Testis (tissue), 3 donors: Measurements from ENCODE around the gene C15orf62. TPM values are rescaled to one million over a fixed set of nuclear protein-coding genes. Genes with fewer than 3 reads are reported as not detected.

Source experiments
- DNase-seq: peaks from one replicate; pipeline ENCODE4 v3.0.0-alpha.2; 2019
- H3K27ac ChIP-seq, 2 donors: fragments of 200-600 bp; sonication (generic); one replicate each; pipeline ENCODE4 v1.5.1; 2019
- H3K27me3 ChIP-seq: fragments of 200-600 bp; sonication (generic); one replicate; pipeline ENCODE4 v1.5.1; 2019
- H3K36me3 ChIP-seq: fragments of 200-600 bp; sonication (generic); one replicate; pipeline ENCODE4 v1.5.1; 2017; ENCODE audit warnings: low read depth; ENCODE audit errors: missing control alignments
- H3K4me1 ChIP-seq: fragments of 200-600 bp; sonication (generic); one replicate; pipeline ENCODE4 v1.5.1; 2019
- H3K4me3 ChIP-seq, 2 donors: fragments of 200-600 bp; sonication (generic); one replicate each; pipeline ENCODE4 v1.5.1; 2017 to 2019
- H3K9me3 ChIP-seq: fragments of 200-600 bp; sonication (generic); one replicate; pipeline ENCODE4 v1.5.1; 2017
- CTCF ChIP-seq, 3 experiments: fragments of 450-650 bp in 2 of 3; fragments of 200-600 bp in 1 of 3; sonication (generic) in 1 of 3; IDR thresholded peaks; one replicate each; pipeline ENCODE4 v1.5.1; 2016 to 2019; ENCODE audit warnings: antibody characterized with exemption in 3 of 3, mild to moderate bottlenecking in 2 of 3, moderate library complexity in 1 of 3
- POLR2A ChIP-seq: fragments of 450-650 bp; IDR thresholded peaks from one replicate; pipeline ENCODE4 v1.6.1; 2017; ENCODE audit warnings: antibody characterized with exemption, mild to moderate bottlenecking, moderate library complexity
- WGBS, 2 donors: methylation state at CpG; one replicate each; pipeline ENCODE4 v1.1.5; 2018; 5-methylcytosine and 5-hydroxymethylcytosine counted together
- intact Hi-C: fragments of 100-400 bp; cut with DNase I; formaldehyde crosslinking; loops from one replicate; pipeline ENCODE4 v1.15.1; 2023; ENCODE audit warnings: low total_unique reads
- polyA plus RNA-seq: library from polyadenylated mRNA; stranded (reverse); fragments of 350-450 nt; fragmentation: Illumina TruSeq; extraction: RNeasy Lipid Tissue Mini Kit (QIAGEN cat#74804); gene quantifications from one replicate; pipeline ENCODE4 v1.2.3, GENCODE V29; 2014; ENCODE audit warnings: low read depth, low replicate concordance; ENCODE audit not compliant: insufficient read depth
- total RNA-seq, 2 donors: library from RNA; depleted of rRNA; stranded (reverse); fragments of >200 nt; gene quantifications; one replicate each; pipeline ENCODE4 v1.2.3, GENCODE V29; 2016

C15orf62 gene
- total and polyA plus RNA-seq, 3 donors from 2014 or later = 0.24 TPM; not detected in 2

GRCh38 chr15:40770147-40770721 lies 454 bp downstream of the C15orf62 start:
- Histone ChIP-seq H3K36me3 (no peaks in the 10 kb centered on the region), H3K9me3 (no peaks in the 10 kb centered on the region), H3K27ac (no peak overlapping the region), H3K4me3 (no peak overlapping the region), H3K4me1 (peaks cover 11% of the 10 kb centered on the region), H3K27me3 (no peaks in the 10 kb centered on the region)
- TF ChIP-seq CTCF (IDR thresholded peaks at IDR 0.05) (no peak), POLR2A (no peak)
- intact Hi-C loops = no loop called here
- 69 to 88% methylated on average over 2 to 17 of the region's 17 CpGs for WGBS, 2 donors
- no peak for DNase-seq

DNA sequence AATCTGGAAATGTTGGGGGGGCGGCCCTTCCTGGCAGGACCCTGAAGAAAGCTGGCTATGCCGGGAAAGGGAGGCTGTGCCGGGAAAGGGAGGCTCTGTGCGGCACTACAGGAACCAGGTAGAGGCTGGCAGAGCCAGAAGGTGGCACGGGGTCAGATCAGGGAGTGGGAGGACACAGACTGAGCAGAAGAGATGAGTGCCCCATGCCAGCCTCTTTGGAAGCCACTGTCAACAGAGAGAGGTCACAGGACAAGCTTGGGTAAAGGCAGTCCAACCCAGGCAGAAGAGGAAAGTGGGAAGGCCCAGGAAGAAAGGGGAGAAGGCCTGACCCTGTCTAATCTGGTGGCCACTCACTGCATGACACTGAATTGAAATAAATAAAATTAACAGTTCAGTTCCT lies 1.5 kb downstream of the C15orf62 start:
- no peaks in the 10 kb centered on the region for H3K27me3 ChIP-seq
- 83 to 96% methylated on average over 5 of the region's 5 CpGs for WGBS, 2 donors
- no peak for DNase-seq
- no peak overlapping the region for H3K27ac ChIP-seq
- H3K4me3 ChIP-seq = no peak overlapping the region
- no peaks in the 10 kb centered on the region for H3K36me3 ChIP-seq
- no peak for TF ChIP-seq POLR2A
- TF ChIP-seq CTCF (IDR thresholded peaks at IDR 0.05) = no peak
- peaks cover under 1% of the 10 kb centered on the region for H3K4me1 ChIP-seq
- no peaks in the 10 kb centered on the region for H3K9me3 ChIP-seq
- intact Hi-C loops = no loop called here

- intact Hi-C loops = no loop called here
- Histone ChIP-seq H3K9me3 (no peaks in the 10 kb centered on the region), H3K36me3 (no peaks in the 10 kb centered on the region), H3K27me3 (no peaks in the 10 kb centered on the region), H3K4me1 (no peaks in the 10 kb centered on the region), H3K27ac (no peak overlapping the region), H3K4me3 (no peak overlapping the region)
- TF ChIP-seq CTCF (IDR thresholded peaks at IDR 0.05) (no peak), POLR2A (no peak)
- 79 to 95% methylated on average over 11 to 13 of the region's 13 CpGs for WGBS, 2 donors
- DNase-seq = no peak
Observed at GRCh38 chr15:40772014-40772413, 2.2 kb downstream of the C15orf62 start.

GRCh38 chr15:40773496-40773895 lies 3.7 kb downstream of the C15orf62 start:
- H3K9me3 ChIP-seq = no peaks in the 10 kb centered on the region
- DNase-seq = no peak
- TF ChIP-seq POLR2A (no peak), CTCF (IDR thresholded peaks at IDR 0.05) (no peak)
- no peaks in the 10 kb centered on the region for H3K36me3 ChIP-seq
- WGBS, 2 donors = 90 to 100% methylated on average over 1 to 8 of the region's 8 CpGs
- no peak overlapping the region for H3K27ac ChIP-seq
- no peak overlapping the region for H3K4me3 ChIP-seq
- intact Hi-C loops = no loop called here
- H3K4me1 ChIP-seq = no peaks in the 10 kb centered on the region
- no peaks in the 10 kb centered on the region for H3K27me3 ChIP-seq

GRCh38 chr15:40773902-40774301 lies 4.1 kb downstream of the C15orf62 start:
- Histone ChIP-seq H3K36me3 (no peaks in the 10 kb centered on the region), H3K27ac (no peak overlapping the region), H3K4me1 (no peaks in the 10 kb centered on the region), H3K4me3 (no peak overlapping the region), H3K27me3 (no peaks in the 10 kb centered on the region), H3K9me3 (no peaks in the 10 kb centered on the region)
- no peak for DNase-seq
- TF ChIP-seq CTCF (IDR thresholded peaks at IDR 0.05) = no peak
- no peak for TF ChIP-seq POLR2A
- WGBS, 2 donors = 94% methylated on average over 6 of the region's 6 CpGs
- intact Hi-C loops = no loop called here
